ENCODE data around the gene ZNF496. TPM values are rescaled to one million over a fixed set of nuclear protein-coding genes. Genes with fewer than 3 reads are reported as not detected.

ZNF496 gene
- total and polyA plus RNA-seq, 9 of the 15 experiments (the other 6 are each of a cell fraction or from before 2014, with no cell fraction given) = 4.3 to 54.0 (median 31.3) TPM

DNA sequence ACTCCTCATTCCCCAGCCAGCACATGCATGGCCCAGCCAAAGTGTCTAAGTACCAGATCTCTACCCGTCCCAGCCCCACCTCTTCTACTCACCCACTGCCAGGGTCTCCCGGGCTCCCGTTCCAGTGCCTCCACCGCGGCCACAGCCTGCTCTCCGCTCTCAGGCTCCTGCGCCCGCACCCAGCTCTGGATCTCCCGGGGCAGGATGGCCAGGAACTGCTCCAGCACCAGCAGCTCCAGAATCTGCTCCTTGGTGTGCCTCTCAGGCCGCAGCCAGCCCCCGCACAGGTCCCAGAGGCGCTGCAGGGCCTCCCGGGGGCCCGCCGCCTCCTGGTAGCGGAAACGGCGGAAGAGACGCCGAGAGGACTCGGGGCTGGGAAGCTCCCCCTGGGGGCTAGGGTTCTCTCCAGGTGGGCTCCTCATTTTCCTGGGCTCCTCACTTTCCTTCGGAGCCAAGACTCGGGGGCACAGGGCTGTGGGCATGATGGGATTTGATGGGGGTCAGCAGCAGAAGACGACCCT is 2.5 kb downstream of the ZNF496 start (continued):
- TF ChIP-seq, protein P1, sequence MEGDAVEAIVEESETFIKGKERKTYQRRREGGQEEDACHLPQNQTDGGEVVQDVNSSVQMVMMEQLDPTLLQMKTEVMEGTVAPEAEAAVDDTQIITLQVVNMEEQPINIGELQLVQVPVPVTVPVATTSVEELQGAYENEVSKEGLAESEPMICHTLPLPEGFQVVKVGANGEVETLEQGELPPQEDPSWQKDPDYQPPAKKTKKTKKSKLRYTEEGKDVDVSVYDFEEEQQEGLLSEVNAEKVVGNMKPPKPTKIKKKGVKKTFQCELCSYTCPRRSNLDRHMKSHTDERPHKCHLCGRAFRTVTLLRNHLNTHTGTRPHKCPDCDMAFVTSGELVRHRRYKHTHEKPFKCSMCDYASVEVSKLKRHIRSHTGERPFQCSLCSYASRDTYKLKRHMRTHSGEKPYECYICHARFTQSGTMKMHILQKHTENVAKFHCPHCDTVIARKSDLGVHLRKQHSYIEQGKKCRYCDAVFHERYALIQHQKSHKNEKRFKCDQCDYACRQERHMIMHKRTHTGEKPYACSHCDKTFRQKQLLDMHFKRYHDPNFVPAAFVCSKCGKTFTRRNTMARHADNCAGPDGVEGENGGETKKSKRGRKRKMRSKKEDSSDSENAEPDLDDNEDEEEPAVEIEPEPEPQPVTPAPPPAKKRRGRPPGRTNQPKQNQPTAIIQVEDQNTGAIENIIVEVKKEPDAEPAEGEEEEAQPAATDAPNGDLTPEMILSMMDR (IDR thresholded peaks at IDR 0.05 in 2 of 3, conservative IDR thresholded peaks at IDR 0.05 in 1 of 3; ENCODE audit: insufficient read depth in 2 of 3, low read depth in 1 of 3, low read length in 3 of 3) = peak in 1 of 3 experiments; percentile 28; a peak in 1 of 6 replicates

DNA sequence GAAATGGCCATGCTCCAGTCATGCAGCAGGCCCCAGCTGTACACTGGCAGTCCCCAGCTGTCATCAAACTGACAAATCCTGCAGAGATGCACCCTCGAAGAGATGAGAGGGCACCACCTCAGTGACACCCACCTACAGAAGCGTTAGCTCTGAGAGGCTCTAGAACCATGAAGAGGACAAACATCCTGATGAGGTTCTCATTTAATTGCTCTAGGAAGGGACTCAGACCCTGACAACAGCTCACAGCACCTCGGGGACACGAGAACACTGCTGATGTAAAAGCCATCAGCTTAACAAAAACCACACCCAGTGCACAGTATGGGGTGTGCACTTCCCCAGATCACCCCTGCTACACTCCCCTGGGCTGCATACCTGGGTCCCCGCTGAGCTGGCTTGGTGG is 3.4 kb downstream of the ZNF496 start:
- ChIA-PET CTCF (ENCODE audit: low intra/inter-chr PET ratio) (no interaction called here), POLR2A (interaction anchor here (3.5 kb wide), 1 partner anchor 9 kb away, joined by 19 read pairs; no protein-coding TSS in a partner anchor)

More for the DNA sequence above, 3.4 kb downstream of the ZNF496 start:
- in situ Hi-C loops (cut with MboI) (no loop called here), intact Hi-C loops (cut with micrococcal nuclease) (no loop called here)
- TF ChIP-seq OTX1 (CRISPR knock-in tag; IDR thresholded peaks at IDR 0.05) = no peak
- TF ChIP-seq TCFL5 (CRISPR knock-in tag; conservative IDR thresholded peaks at IDR 0.05) = no peak
- no peak for TF ChIP-seq PHF21A (IDR thresholded peaks at IDR 0.05; ENCODE audit: borderline replicate concordance, low read depth)
- no peak for TF ChIP-seq MEIS2 (IDR thresholded peaks at IDR 0.05; ENCODE audit: partially characterized antibody)
- TF ChIP-seq, protein P2, sequence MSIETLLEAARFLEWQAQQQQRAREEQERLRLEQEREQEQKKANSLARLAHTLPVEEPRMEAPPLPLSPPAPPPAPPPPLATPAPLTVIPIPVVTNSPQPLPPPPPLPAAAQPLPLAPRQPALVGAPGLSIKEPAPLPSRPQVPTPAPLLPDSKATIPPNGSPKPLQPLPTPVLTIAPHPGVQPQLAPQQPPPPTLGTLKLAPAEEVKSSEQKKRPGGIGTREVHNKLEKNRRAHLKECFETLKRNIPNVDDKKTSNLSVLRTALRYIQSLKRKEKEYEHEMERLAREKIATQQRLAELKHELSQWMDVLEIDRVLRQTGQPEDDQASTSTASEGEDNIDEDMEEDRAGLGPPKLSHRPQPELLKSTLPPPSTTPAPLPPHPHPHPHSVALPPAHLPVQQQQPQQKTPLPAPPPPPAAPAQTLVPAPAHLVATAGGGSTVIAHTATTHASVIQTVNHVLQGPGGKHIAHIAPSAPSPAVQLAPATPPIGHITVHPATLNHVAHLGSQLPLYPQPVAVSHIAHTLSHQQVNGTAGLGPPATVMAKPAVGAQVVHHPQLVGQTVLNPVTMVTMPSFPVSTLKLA (conservative IDR thresholded peaks at IDR 0.05) = no peak
- TF ChIP-seq ZNF324 (CRISPR knock-in tag; IDR thresholded peaks at IDR 0.05) = no peak
- Histone ChIP-seq H3K27me3 (ENCODE audit: control insufficient read depth in 2 of 2, insufficient read depth in 2 of 2, low read length in 2 of 2) (no peaks in the 10 kb centered on the region), H4K20me1 (replicated peaks; ENCODE audit: control insufficient read depth, insufficient read depth, low read length) (peaks cover 13% of the 10 kb centered on the region), H3K4me2 (ENCODE audit: insufficient read depth, low read length) (no peak overlapping the region), H3K9me3 (replicated peaks; ENCODE audit: control insufficient read depth, insufficient read depth, low read depth, low read length) (no peaks in the 10 kb centered on the region), H3K9ac (ENCODE audit: insufficient read depth in 1 of 2, low read depth in 2 of 2, low read length in 2 of 2) (0 out of 4 replicates have a peak overlapping the region, but pooled peaks of 1 of the 2 experiments have one; percentile 3), H3K4me1 (replicated peaks in 1 of 2; ENCODE audit: control insufficient read depth in 2 of 2, insufficient read depth in 2 of 2, low read length in 2 of 2) (peaks cover 12 to 37% of the 10 kb centered on the region in 2 experiments; a peak in 4 of 5 replicates), H2AFZ (ENCODE audit: low read depth, low read length) (no peak overlapping the region), H3K36me3 (ENCODE audit: control insufficient read depth, insufficient read depth, low read length) (peaks cover 77% of the 10 kb centered on the region), H3K4me3 (no peak overlapping the region), H3K9me1 (ENCODE audit: control insufficient read depth, insufficient read depth, low read length) (peaks cover 16% of the 10 kb centered on the region), H3K27ac (ENCODE audit: extremely low read depth, low read depth, low read length) (no peak overlapping the region), H3K79me2 (ENCODE audit: control insufficient read depth, insufficient read depth, low read length) (peaks cover 40% of the 10 kb centered on the region)
- no peak for ATAC-seq
- DNase-seq (ENCODE audit: extremely low read depth in 1 of 4, low spot score in 3 of 4) = no peak
- 96% methylated on average over 5 of the region's 5 CpGs for WGBS (ENCODE audit: insufficient coverage, low coverage, missing lambda C conversion rate)
- FAIRE-seq = no peak
- no TSS peak for BruUV-seq (replicated peaks)
